Transverse colon (tissue), 4 donors: ENCODE measurements around the gene NRXN2.

Source experiments
- CTCF ChIP-seq, 5 experiments: fragments of 200-600 bp in 3 of 5; fragments of 450-650 bp in 2 of 5; sonication (generic) in 3 of 5; IDR thresholded peaks; 1 replicate in 2 of 5; 2 replicates in 3 of 5; pipeline ENCODE4 v1.5.1; 2016 to 2017; ENCODE audit warnings: antibody characterized with exemption in 5 of 5, inconsistent platforms in 3 of 5, mild to moderate bottlenecking in 2 of 5, moderate library complexity in 1 of 5
- EP300 ChIP-seq: sonication (generic); formaldehyde crosslinking; IDR thresholded peaks from one replicate; pipeline ENCODE4 v1.6.1; 2017; ENCODE audit warnings: antibody characterized with exemption, low read depth
- POLR2A ChIP-seq: fragments of 450-650 bp; IDR thresholded peaks from one replicate; pipeline ENCODE4 v1.6.1; 2016; ENCODE audit warnings: antibody characterized with exemption, mild to moderate bottlenecking, moderate library complexity
- POLR2AphosphoS5 ChIP-seq, 3 donors: sonication (generic); formaldehyde crosslinking; IDR thresholded peaks; one replicate each; pipeline ENCODE4 v1.6.1; 2016; ENCODE audit warnings: antibody characterized with exemption in 3 of 3

DNA sequence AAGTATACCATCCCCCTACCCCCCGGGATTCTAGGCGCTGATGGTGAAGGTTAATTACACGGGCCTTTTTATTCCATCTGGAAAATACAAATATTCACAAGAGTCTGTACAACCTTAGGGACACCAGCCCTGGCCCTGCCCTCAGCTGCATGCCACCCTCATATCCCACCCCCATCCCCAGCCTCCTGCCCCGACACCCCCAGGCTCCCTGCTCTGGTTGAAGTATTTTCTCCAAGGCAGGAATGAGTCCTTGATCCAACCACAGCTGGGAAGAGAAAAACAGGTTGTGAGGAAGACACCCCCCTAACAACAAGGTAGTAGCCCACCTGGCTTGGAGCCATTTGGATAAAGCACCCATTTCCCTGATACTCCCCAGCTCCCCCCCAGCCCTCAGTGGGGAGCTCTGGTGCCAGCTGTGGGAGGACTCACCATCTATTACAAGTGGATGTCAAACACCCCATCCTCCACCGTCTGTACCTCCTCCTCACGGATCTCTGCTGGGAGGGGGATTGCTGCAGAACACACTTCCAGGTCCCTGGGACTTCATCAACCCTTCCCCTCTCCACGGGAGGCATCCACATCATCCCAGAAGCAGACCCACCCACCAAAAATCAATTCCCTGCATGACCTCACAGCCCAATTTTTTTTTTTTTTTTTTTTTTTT lies 4.0 kb upstream of the NRXN2 start:
- no peak for TF ChIP-seq CTCF (IDR thresholded peaks at IDR 0.05)
- no peak for TF ChIP-seq POLR2A
- TF ChIP-seq EP300 = no peak
- TF ChIP-seq POLR2AphosphoS5 (IDR thresholded peaks at IDR 0.05) = no peak
